DOHH2 (cell line): ENCODE results near the gene PRTN3.

Experiments used
- H3F3A ChIP-seq: fragments of 200-600 bp; sonication (generic), shearing (Covaris generic); 2 replicates; pipeline ENCODE4 v1.6.0; 2016; ENCODE audit warnings: antibody characterized with exemption, mild to moderate bottlenecking; ENCODE audit not compliant: control insufficient read depth, insufficient read depth
- H3K27ac ChIP-seq: fragments of 200-600 bp; sonication (generic); 2 replicates; pipeline ENCODE4 v1.5.1; 2014; ENCODE audit warnings: low read depth, mild to moderate bottlenecking, low read length, moderate library complexity
- H3K27me3 ChIP-seq: fragments of 200-600 bp; sonication (generic); 2 replicates; pipeline ENCODE4 v1.6.1; 2014; ENCODE audit warnings: mild to moderate bottlenecking, low read length, mixed read lengths; ENCODE audit not compliant: control insufficient read depth
- H3K36me3 ChIP-seq: fragments of 200-600 bp; sonication (generic); 2 replicates; pipeline ENCODE4 v1.6.1; 2014; ENCODE audit warnings: mild to moderate bottlenecking, low read length, moderate library complexity, mixed read lengths; ENCODE audit not compliant: control insufficient read depth
- H3K4me1 ChIP-seq: fragments of 200-600 bp; sonication (generic); 2 replicates; pipeline ENCODE4 v1.6.1; 2014; ENCODE audit warnings: mild to moderate bottlenecking, low read length, mixed read lengths; ENCODE audit not compliant: control insufficient read depth
- H3K4me2 ChIP-seq: fragments of 200-600 bp; sonication (generic); 2 replicates; pipeline ENCODE4 v1.6.0; 2014; ENCODE audit warnings: mild to moderate bottlenecking, low read length, moderate library complexity
- H3K4me3 ChIP-seq: fragments of 200-600 bp; sonication (generic); 2 replicates; pipeline ENCODE4 v1.5.1; 2014; ENCODE audit warnings: mild to moderate bottlenecking, low read length, mixed read lengths
- H3K79me2 ChIP-seq: fragments of 200-600 bp; sonication (generic); 2 replicates; pipeline ENCODE4 v1.6.1; 2014; ENCODE audit warnings: mild to moderate bottlenecking, low read length, mixed read lengths; ENCODE audit not compliant: control insufficient read depth
- H3K9me2 ChIP-seq: fragments of 200-600 bp; sonication (generic); replicated peaks from 2 replicates; pipeline ENCODE4 v1.6.1; 2014; ENCODE audit warnings: mild to moderate bottlenecking, low read length, mixed read lengths; ENCODE audit not compliant: control insufficient read depth
- H3K9me3 ChIP-seq: fragments of 200-600 bp; sonication (generic); 2 replicates; pipeline ENCODE4 v1.6.1; 2014; ENCODE audit warnings: antibody characterized with exemption, low read length, mixed read lengths; ENCODE audit not compliant: control insufficient read depth, insufficient read depth
- H4K20me1 ChIP-seq: fragments of 200-600 bp; sonication (generic); 2 replicates; pipeline ENCODE4 v1.6.0; 2014; ENCODE audit warnings: low read depth, mild to moderate bottlenecking, antibody characterized with exemption, low read length, moderate library complexity; ENCODE audit not compliant: control insufficient read depth, insufficient read depth
- EZH2phosphoT487 ChIP-seq: fragments of 200-600 bp; sonication (generic); IDR thresholded peaks from 2 replicates; pipeline ENCODE4 v1.6.1; 2017; ENCODE audit warnings: borderline replicate concordance, mild to moderate bottlenecking, antibody characterized with exemption, low read length, moderate library complexity, mixed read lengths
- TF ChIP-seq, protein P1 (sequence below): fragments of 200-600 bp; sonication (generic); IDR thresholded peaks from one replicate; pipeline ENCODE4 v1.5.1; 2014; ENCODE audit warnings: antibody characterized with exemption, mild to moderate bottlenecking, low read depth, low read length; ENCODE audit not compliant: poor library complexity, severe bottlenecking

The PRTN3 gene

GRCh38 chr19:879711-880438 is 39.1 kb downstream of the PRTN3 start:
- H3K36me3 ChIP-seq, result peaks cover 3% of the 10 kb centered on the region; the same call in 1 of the 2 replicates
- no peak overlapping the region for H3K4me2 ChIP-seq
- no peak overlapping the region for H3K27ac ChIP-seq
- H4K20me1 ChIP-seq, result no peaks in the 10 kb centered on the region
- no peaks in the 10 kb centered on the region for H3K79me2 ChIP-seq
- no peaks in the 10 kb centered on the region for H3K9me3 ChIP-seq
- H3K4me3 ChIP-seq, result no peak overlapping the region
- no peaks in the 10 kb centered on the region for H3K27me3 ChIP-seq
- H3F3A ChIP-seq, result no peaks in the 10 kb centered on the region
- TF ChIP-seq, protein P1, sequence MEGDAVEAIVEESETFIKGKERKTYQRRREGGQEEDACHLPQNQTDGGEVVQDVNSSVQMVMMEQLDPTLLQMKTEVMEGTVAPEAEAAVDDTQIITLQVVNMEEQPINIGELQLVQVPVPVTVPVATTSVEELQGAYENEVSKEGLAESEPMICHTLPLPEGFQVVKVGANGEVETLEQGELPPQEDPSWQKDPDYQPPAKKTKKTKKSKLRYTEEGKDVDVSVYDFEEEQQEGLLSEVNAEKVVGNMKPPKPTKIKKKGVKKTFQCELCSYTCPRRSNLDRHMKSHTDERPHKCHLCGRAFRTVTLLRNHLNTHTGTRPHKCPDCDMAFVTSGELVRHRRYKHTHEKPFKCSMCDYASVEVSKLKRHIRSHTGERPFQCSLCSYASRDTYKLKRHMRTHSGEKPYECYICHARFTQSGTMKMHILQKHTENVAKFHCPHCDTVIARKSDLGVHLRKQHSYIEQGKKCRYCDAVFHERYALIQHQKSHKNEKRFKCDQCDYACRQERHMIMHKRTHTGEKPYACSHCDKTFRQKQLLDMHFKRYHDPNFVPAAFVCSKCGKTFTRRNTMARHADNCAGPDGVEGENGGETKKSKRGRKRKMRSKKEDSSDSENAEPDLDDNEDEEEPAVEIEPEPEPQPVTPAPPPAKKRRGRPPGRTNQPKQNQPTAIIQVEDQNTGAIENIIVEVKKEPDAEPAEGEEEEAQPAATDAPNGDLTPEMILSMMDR, result no peak
- TF ChIP-seq EZH2phosphoT487, result no peak
- H3K4me1 ChIP-seq, result no peaks in the 10 kb centered on the region
- H3K9me2 ChIP-seq, result no peaks in the 10 kb centered on the region

- Histone ChIP-seq H3K36me3 (peaks cover 5% of the 10 kb centered on the region; the same call in 1 of the 2 replicates), H4K20me1 (no peaks in the 10 kb centered on the region), H3K4me3 (no peak overlapping the region), H3K27me3 (no peaks in the 10 kb centered on the region), H3K9me3 (no peaks in the 10 kb centered on the region), H3K4me1 (no peaks in the 10 kb centered on the region), H3K27ac (no peak overlapping the region), H3F3A (no peaks in the 10 kb centered on the region), H3K9me2 (no peaks in the 10 kb centered on the region), H3K4me2 (no peak overlapping the region), H3K79me2 (no peaks in the 10 kb centered on the region)
- TF ChIP-seq, protein P1, result no peak
- TF ChIP-seq EZH2phosphoT487, result no peak
These were observed 40.7 kb downstream of the PRTN3 start for GRCh38 chr19:881385-882071.

DNA sequence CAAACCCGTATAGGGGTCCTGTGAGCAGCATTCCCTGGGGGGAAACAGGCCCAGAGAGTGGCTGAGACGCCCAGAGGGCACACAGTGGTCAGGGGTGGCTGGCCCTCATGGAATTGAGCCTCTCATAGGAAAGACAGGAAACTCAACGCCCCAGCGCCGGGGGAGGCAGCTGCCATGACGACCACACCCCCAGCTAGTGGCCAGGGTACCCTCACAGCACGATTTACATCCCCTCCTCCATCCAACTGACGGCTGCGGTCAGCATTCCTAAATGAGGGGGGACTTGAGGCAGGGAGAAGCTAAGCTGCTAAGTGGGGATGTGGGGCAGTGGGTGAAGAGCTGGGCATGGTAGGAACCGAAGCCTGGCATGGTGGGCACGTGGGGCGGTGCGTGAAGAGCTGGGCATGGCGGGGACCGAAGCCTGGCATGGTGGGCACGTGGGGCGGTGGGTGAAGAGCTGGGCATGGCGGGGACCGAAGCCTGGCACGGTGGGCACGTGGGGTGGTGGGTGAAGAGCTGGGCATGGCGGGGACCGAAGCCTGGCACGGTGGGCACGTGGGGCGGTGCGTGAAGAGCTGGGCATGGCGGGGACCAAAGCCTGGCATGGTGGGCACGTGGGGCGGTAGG is 42.2 kb downstream of the PRTN3 start:
- Histone ChIP-seq H3K79me2 (no peaks in the 10 kb centered on the region), H3K9me2 (no peaks in the 10 kb centered on the region), H3K9me3 (no peaks in the 10 kb centered on the region), H4K20me1 (no peaks in the 10 kb centered on the region), H3K27me3 (no peaks in the 10 kb centered on the region), H3K4me1 (no peaks in the 10 kb centered on the region), H3K4me3 (no peak overlapping the region), H3K27ac (no peak overlapping the region), H3F3A (no peaks in the 10 kb centered on the region), H3K36me3 (peaks cover 5% of the 10 kb centered on the region; the same call in 1 of the 2 replicates), H3K4me2 (no peak overlapping the region)
- no peak for TF ChIP-seq EZH2phosphoT487
- TF ChIP-seq, protein P1, result no peak
